ENCODE results near the gene ERGIC1.
A peak's percentile ranks its signal among the peaks of the same experiment; 100 is the strongest.

The ERGIC1 gene

DNA sequence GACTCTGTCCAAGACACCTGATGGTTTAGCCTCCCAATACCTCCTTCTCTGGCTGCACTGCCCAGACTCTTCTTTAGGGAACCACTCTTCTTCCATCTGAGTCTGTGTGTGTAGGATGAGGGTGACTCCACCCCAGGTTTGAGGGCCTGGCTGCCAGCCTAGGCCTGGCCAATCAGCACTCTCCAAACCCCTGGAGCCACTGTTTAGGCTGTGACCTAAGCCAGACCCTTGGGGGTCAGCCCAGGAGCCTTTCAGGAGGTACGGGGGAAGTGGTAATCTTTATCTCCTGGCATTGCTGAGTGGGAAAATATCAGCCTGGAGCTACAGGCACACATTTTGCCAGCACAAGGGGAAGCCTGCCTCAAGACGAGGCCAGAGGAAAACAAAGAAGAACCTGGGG, 6.2 kb upstream of the ERGIC1 start:
- no peak overlapping the region for H3K4me3 ChIP-seq (ENCODE audit: low read depth, low read length)

DNA sequence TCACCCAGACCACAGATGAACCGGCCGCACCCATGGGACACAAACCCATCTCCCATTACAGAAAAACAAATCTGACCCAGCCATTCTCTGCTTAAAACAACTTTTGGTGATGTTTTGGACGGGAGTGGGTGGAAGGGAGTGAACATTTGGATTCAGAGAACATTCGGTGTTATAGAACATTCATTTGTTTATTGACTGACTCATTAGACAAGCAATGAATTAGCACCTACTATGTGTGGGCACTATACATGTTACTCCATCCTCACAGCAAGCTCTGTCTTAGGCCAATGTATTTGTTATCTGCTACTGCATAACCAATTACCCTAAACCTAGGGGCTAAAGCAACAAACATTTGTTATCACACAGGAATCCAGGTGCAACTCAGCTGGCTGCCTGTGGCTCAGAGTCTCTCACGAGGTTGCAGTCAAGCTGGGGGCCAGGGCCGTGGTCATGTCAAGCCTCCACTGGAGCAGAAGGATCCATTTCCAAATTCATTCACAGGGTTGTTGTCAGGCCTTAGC, 5.1 kb upstream of the ERGIC1 start:
- H3K4me3 ChIP-seq (ENCODE audit: low read depth, low read length) = no peak overlapping the region

DNA sequence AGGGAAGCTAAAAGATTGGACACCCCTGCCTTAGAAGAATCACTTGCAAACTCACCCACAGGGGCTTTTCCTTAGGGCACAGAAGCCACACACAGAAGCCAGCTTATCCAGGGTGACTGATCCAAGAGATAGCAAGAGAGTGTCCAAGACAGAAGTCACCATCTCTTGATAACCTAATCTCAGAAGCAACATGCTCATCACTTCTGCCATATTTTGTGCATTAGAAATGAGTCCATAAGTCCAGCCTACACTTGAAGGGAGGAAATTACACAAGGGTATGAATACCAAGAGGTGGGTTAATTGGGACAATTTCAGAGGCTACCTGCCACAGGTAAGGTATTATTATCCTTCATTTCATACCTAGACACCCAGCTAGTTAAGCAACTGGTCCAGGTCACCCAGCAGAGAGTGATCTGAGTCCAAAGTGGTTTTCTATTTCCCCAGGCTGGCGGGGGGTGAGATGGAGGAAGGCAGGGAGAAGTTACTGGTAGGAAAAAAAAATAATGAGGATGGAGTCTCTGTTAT, 3.7 kb upstream of the ERGIC1 start:
- no peak overlapping the region for H3K4me3 ChIP-seq (ENCODE audit: low read depth, low read length)

DNA sequence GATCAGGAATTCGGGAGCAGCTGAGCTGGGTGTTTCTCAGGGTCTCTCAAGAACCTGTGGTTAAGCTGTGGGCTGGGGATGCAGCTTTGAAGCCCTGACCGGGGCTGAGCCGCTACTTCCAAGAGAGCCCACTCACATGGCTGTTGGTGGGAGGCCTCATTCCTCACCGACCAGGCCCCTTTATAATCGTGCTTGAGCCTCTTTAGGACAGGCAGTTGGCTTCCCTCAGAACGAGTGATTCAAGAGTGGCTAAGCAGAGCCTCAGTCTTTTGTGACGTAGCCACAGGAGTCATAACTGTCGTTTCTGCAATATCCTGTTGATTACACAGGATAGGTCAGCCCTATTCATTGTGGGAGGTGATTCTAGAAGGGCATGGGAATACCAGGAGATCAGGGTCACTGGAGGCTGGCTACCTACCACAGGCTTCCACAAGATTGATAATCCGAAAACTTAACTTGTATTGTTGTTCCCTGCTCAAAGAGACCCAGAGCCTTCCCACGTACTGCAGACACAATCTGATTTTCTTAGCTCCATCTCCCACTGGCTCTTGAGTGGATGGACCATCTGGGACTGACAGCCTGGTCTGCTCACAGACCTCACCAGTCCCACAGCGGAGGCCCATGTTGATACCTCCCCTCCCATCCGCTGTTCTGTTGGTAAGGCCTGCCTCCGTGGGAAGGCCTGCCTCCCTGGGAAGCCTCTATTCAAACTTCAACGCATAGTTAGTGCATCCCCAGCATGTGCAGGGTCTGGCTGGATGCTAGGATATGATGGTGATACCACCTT, 3.0 kb upstream of the ERGIC1 start:
- H3K4me3 ChIP-seq (ENCODE audit: low read depth, low read length) = no peak overlapping the region

DNA sequence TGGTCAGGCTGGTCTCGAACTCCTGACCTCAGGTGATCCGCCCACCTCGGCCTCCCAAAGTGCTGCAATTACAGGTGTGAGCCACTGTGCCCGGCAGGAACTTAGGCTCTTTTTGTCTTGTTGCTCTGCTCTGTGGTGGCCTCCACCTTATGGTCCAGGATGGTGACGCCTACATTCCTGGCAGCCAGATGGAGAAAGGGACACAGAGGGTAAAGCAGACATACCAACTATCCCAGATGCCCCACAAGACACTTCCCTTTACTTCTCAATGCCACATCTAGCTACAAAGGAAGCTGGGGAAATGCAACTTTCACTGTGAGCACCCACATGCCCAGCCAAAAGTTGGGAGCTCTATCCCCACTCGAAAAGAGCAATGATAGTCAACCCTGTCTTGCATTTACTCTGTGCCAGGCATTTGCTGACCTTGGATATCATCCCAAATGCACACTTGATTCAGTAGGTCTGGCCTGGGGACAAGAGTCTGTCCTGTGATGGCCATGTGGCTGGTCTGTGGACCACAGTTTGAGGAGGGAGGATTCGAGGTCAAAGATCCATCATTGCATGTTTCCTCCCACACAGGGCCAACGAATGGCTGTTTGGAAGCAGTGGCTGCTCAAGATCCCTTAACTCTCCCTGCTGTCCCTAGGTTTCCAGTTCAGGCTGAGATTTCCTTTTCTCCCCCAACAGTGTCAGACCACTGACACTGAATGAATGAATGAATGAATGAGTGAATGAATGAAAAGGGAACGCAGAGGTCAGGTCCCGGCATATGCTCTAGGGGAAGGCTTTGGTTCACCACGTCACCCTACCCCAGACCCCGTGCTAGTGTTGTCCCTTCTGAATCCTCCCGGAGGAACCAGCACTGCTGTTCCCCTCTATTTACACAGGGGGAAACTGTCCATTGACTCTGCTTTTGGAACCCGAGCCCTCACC, 1.4 kb upstream of the ERGIC1 start:
- H3K4me3 ChIP-seq (ENCODE audit: low read depth, low read length) = no peak overlapping the region

DNA sequence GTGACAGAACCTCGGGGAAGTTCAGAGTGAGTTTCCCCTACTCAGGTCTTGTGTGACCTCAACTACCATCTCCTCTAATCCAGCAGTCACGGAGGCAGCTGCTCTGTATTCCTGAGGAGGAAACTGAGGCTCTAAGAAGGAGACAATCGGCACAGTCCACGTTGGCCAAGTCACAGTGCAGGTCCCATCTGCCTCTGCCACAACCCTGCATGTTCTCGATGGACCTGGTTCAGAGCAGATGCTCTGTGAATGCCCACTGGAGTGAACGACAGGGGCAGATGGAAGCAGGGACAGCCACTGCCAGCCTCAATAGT, 722 bp upstream of the ERGIC1 start:
- H3K4me3 ChIP-seq (ENCODE audit: low read depth, low read length) = no peak overlapping the region

DNA sequence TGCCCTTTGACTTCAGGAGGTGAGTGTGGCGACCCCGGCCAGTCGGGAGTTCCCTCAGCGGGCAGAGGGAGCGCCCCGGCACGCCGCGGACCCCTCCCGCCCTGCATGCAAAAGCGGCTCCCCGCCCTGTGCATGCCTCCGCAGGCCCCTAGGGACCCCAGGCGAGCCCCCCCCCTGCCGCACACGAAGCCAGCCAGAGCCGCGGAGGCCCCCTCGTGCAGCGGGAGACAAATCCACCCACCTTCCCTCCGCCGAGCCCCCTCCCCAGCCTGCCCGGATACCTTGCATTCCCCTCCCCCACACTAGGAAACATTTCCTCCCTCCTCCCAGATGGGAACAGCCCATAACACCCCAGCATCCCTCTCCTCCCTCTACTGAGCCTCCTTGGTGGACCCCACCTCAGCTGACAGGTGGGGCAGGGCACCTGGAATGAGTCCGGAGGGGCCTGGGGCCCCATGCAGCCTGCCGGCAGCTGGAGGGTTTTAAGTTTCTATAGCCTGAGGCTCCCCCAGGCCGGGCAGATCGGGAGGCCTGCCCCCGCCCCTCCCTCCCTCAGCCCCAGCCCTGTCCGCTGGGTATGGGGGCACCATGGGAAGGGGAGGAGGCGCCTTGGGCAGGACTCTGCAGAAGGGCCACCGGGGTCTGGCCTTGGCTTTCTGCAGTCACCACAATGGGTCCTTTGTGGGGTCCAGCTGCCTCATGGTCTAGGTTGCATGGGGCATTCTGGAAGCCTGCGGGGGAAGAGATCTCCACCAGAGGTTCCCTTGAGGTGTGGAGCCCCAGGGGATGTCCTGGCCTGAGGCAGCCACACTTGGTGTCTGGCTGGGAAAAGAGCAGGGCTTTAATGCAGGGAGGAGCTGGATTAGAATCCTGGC, 601 bp downstream of the ERGIC1 start:
- H3K4me3 ChIP-seq (ENCODE audit: low read depth, low read length) = peak overlapping the region; percentile 71

DNA sequence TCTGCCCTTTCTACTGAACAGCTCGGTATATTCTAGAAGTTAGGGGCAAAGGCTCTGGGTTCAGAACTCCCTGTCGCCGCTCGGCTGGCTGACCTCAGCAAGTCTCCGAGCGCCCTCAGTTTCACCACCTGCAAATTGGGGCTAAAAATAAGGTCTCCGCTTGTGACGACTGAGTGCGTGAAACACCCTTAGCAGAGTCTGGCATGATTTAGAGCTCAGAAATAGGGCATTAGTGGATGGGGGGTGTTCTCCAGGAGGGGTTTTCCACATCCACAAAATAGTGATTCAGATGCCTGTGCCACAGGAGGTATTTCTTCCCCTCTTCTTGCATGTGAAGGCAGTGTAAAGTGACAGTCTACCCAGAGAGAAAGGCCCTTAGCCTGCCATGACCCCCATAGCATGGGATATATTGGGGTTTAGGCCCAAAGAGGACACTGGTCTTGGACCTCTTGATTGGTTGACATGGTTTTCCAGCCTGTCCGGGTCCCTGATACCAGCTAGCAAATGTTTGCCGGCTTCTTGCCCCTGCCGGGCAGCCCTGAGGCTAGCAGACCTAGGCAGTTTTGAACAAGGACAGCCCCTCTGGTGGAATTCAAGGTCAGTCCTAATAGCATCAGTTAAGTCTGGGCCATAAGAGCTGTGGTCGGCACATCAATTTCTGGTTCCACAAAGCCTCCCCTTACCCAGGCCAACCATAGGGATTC, 1.4 kb downstream of the ERGIC1 start:
- H3K4me3 ChIP-seq (ENCODE audit: low read depth, low read length) = peak overlapping the region; percentile 71

DNA sequence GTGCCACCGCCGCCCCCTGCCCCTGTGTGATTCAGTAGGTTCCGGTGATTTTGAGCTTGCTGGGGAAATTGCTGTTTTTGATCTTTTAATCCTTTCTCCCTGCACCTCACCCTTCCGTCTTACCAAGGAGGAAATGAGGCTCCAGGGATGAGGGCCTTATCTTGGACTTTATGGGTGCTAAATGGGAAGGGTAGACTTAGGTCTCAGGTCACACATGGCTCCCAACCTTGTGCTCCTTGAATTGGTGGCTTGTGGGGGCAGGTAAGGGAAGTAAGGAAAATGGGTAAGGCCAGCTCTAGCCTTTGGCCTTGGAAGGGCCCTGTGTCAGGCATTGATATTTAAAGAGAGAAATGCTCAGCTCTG, 1.9 kb downstream of the ERGIC1 start:
- no peak overlapping the region for H3K4me3 ChIP-seq (ENCODE audit: low read depth, low read length)

DNA sequence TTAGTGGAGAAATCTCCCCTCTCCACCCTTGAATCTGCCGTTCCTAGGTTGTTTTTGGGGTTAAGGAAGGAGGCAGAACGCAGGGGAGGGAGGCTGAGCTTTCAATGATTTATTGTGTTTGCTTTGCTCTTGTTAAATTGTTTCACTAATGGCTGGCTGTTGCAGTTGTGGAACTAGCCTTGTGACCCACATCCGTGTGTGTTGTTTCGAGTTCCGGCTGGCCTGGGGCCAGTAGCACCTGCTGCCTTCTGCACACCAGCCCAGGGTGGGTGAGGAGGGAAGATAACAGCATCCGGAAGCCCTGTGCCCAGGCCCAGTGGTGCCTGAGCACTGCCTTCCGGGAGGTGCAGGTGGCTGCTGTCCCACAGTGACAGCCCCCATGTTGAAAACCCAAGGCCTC, 3.6 kb downstream of the ERGIC1 start:
- no peak overlapping the region for H3K4me3 ChIP-seq (ENCODE audit: low read depth, low read length)

DNA sequence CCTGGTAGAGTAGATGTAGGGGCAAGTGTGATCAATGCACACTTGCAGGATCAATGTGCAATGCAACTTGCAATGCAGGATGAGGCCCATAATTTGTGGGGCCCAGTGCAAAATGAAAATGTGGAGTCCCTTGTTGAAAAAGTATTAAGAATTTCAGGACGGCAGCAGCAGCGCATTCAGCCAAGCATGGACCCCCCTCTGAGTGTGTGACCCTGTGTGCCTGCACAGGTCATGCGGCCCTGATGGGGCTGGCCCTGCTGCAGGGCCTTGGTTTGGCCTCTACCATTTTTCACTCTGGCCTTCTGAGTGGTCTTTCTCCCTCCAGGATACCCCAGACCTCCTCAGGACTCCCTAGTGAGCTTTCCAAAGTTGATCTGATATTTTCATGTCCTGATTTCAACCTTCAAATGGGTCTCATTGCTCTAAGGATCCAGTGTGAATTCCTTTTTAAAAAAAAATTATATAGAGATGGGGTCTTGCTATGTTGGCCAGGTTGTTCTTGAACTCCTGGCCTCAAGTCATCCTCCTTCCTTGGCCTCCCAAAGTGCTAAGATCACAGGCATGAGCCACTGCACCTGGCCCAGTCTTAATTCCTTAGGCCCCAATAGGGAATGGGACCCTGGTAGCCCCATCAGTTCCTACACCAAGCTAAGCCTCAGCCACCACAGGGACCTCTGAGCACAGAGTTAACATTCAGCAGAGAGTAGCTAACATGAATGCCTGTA, 4.3 kb downstream of the ERGIC1 start:
- no peak overlapping the region for H3K4me3 ChIP-seq (ENCODE audit: low read depth, low read length)

DNA sequence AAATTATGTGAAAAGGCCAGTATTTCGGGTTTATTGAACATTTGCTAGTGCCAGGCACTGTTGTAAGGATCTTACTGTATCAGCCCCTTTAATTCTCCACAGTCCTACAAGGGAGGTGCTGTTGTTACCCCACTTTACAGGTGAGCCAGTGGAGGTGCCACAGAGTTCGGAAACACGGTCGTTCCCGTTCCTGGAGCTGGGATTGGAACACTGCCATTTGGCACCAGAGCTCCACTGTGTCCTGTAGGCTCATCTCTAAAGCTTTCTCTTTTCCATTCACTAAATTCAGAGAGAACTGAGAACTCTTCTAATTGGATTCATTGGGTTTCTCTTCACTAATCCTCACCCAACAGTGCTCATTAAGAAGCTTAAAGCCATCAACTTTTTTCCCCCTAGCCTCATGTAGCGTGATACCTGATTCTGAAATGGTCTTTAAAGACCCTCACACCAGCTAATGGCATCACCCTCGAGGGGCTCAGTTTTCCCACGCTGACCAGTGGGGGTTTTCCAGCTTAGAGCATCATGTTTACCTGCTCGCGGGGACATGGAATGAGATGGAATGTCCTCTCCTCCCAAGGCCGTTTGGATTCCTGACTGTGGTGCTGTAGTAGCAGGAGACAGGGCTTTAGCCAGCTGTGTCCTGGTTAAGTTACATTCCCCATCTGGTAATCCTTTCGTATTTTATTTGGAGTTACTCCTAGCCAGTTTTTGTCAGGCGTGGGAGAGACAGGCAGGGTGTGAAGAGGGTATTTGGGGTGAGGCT, 5.8 kb downstream of the ERGIC1 start:
- H3K4me3 ChIP-seq (ENCODE audit: low read depth, low read length) = no peak overlapping the region

DNA sequence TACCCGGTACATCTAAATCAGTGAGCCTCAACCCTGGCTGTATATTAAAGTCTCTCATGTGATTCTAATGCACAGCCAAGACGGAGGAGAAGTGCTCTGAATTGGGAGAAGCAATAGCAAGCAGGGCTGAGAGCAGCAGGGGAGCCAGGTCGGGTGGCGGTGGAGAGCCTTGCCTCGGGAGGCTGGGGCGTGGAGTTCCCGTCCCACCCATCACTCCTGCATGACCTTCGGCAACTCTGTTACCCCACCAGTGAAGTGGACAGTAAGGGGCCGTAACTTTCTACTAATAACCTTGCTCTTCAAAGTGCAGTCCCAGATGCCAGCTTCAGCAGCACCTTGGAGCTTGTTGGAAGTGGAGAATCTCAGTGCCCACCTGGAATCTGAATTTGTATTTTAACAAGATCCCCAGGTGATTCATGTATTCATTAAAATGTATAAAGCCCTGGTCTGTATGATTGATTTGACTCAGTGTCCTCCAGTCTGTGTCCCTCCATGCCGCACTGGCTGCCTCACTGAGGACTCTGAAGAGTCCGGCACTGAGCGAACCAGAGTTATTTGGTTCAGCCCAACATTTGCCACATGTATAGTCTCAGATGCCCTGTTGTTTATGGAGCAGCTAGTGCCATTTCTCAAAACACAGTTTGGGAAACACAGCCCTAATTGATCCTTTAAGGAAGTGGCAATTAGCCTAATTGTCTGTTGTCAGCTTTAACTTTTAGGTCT, 6.5 kb downstream of the ERGIC1 start:
- H3K4me3 ChIP-seq (ENCODE audit: low read depth, low read length) = no peak overlapping the region

DNA sequence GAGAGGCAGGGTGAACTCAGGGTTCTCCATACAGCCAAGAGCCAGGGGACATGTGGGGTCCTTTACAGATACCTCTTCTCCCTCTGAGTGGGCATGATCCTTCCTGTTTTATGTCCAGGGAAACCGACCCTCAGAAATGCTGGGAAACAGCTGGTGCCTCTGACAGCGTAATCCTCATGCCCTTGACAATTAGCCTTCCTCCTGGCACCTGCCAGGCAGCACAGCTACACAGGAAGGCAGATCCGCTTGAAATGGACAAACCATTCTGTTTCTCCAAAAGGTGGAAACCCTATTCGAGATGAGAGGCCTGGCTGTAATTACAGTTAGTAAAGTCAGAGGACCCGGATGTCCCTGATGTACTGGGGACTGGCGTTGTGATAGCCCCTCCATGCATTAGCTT, 7.2 kb downstream of the ERGIC1 start:
- no peak overlapping the region for H3K4me3 ChIP-seq (ENCODE audit: low read depth, low read length)

DNA sequence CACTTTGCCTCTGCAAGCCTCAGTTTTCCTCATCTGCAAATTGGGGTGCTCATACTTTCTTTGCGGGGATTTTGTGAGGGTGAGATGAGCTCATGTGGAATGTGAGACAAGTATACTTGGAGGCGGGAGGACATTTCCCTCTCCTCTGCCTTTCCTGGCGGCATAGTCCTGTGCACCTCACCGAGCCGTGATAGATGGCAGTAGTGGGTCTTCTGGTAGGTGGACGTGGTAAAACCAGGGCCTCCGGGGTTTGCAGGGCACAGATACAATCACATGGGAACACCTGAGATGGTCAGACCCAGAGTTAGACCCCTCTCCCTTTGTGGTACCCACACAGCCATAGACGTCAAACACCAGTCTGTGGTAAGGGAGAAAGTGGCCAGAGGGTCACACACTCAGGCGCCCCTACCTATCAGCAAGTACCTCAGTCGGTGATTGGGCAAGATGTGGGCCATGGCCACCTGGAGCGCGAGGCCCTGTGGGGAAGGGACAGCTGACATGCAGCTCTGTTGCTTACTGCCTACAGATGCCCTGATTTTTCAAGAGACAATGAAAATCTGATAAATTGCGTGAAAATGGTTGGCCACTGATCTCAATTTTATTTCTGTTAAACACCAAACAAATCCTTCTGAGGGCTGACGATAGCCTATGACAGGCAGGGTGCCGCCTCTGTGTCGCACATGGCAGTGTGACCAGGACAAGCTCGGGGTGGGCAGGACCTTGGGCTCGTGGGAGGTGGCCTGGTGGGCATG, 9.9 kb downstream of the ERGIC1 start:
- H3K4me3 ChIP-seq (ENCODE audit: low read depth, low read length) = no peak overlapping the region

DNA sequence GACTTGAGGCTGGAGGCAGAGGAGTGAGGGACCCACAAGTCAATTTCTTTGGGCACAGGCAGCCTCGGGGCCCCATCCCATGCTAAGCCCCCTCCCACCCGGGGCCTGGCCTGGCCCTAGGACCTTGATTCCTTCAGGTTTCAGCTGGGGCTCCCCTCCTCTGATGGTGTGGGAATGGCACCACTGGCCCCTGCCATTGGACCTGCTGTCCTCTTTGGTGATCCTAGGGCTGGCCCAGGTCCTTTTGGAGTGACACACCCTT, 10.5 kb downstream of the ERGIC1 start:
- no peak overlapping the region for H3K4me3 ChIP-seq (ENCODE audit: low read depth, low read length)

DNA sequence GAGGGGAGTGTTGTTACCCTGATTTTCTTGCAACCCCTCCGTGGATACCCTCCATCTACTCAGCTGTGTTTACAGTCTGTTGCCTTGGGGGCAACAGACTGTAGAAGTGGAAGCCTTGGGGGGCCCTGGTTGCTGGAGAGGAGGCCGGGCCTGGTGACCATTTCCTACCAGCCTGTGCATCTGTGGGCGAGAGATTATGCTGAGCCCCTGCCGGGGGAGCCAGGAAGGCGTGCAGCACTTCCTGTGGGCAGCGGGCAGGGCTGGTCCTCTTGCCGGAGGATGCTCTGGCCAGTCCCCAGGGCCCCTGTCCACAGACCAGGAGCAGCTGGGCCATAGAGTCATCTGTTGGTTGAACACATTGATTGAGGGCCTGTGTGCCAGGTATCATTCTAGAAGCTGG, 11.1 kb downstream of the ERGIC1 start:
- H3K4me3 ChIP-seq (ENCODE audit: low read depth, low read length) = no peak overlapping the region

DNA sequence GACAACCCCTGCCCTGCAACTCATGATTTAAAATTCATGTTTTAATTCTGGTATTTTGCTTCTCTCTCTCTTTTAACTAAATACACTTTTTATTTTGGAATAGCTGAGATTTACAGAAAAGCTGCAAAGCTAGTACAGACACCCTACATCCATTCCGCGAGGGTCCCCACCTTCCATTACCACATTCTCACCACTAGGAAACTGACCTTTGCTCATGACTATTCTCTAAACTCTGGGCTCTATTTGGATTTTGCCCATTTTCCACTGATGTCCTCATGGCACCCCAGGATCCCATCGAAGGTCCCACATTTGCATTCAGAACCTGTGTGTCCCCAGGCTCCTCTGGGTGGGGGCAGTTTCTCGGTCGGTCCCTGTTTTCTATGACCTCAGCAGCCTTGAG, 11.5 kb downstream of the ERGIC1 start:
- H3K4me3 ChIP-seq (ENCODE audit: low read depth, low read length) = no peak overlapping the region

Measured in iPS-11a (cell line).